ENCODE measurements around the gene MOXD1. TPM values are rescaled to one million over a fixed set of nuclear protein-coding genes. Genes with fewer than 3 reads are reported as not detected.

MOXD1 gene
- total and polyA plus RNA-seq, 2 of the 8 experiments (the other 6 are each of a cell fraction or from before 2014, with no cell fraction given) = 1.6 to 3.5 TPM

- H2BK12ac ChIP-seq (ENCODE audit: low read depth, low read length) = no peak overlapping the region
- no peak overlapping the region for H2BK20ac ChIP-seq (ENCODE audit: low read length)
- no peak overlapping the region for H3K23ac ChIP-seq (ENCODE audit: insufficient read length)
- no peaks in the 10 kb centered on the region for H3K23me2 ChIP-seq (ENCODE audit: low read depth, low read length)
- H2BK5ac ChIP-seq (ENCODE audit: low read depth, low read length) = no peak overlapping the region
- H2BK120ac ChIP-seq (replicated peaks; ENCODE audit: low read depth, low read length) = no peak overlapping the region
- no peaks in the 10 kb centered on the region for H3K36me3 ChIP-seq (ENCODE audit: control insufficient read depth in 2 of 4, insufficient read depth in 4 of 4, low read length in 3 of 4)
- H3K4me3 ChIP-seq (ENCODE audit: extremely low read depth in 1 of 4, insufficient read depth in 2 of 4, low read depth in 3 of 4, low read length in 4 of 4) = no peak overlapping the region
- 94% methylated on average over 5 of the region's 5 CpGs; no CpG with 5 or more reads in 1 of the 2 experiments for WGBS, 2 experiments (ENCODE audit: extremely low coverage in 1 of 2, insufficient coverage in 1 of 2, insufficient read length in 1 of 2, insufficient replicate concordance in 2 of 2, low coverage in 1 of 2, low lambda C conversion rate in 2 of 2, missing lambda C conversion rate in 1 of 2)
- H3K4me2 ChIP-seq (ENCODE audit: insufficient read depth in 1 of 2, low read depth in 2 of 2, low read length in 2 of 2) = no peak overlapping the region
- no peaks in the 10 kb centered on the region for H3K9me3 ChIP-seq (ENCODE audit: insufficient read depth in 2 of 2, low read depth in 1 of 2, low read length in 1 of 2)
- H2BK15ac ChIP-seq (ENCODE audit: low read length) = no peak overlapping the region
- no peaks in the 10 kb centered on the region for H4K20me1 ChIP-seq (replicated peaks in 1 of 2; ENCODE audit: control insufficient read depth in 1 of 2, insufficient read depth in 2 of 2, low read length in 2 of 2)
- H3K4me1 ChIP-seq (replicated peaks in 1 of 4; ENCODE audit: control insufficient read depth in 3 of 4, insufficient read depth in 4 of 4, low read length in 3 of 4) = peaks cover 0 to 4% (median 2%) of the 10 kb centered on the region in 4 experiments; a peak in 3 of 7 replicates
- H3K14ac ChIP-seq (ENCODE audit: insufficient read length) = no peak overlapping the region
- no peak overlapping the region for H2AFZ ChIP-seq (ENCODE audit: low read length)
- no peak overlapping the region for H3K18ac ChIP-seq (ENCODE audit: extremely low read depth, low read length)
- no peak overlapping the region for H4K8ac ChIP-seq (ENCODE audit: extremely low read depth, insufficient read depth, low read length)
- H3K4ac ChIP-seq (replicated peaks; ENCODE audit: insufficient read length, low read depth, low read length) = no peak overlapping the region
- no peak overlapping the region for H3K27ac ChIP-seq (ENCODE audit: low read depth, low read length)
- no peak overlapping the region for H2AK5ac ChIP-seq (ENCODE audit: low read depth, low read length)
- no peaks in the 10 kb centered on the region for H3K27me3 ChIP-seq (replicated peaks in 1 of 4; ENCODE audit: control insufficient read depth in 3 of 4, extremely low read depth in 1 of 4, insufficient read depth in 3 of 4, low read length in 3 of 4)
- DNase-seq (ENCODE audit: low read depth in 1 of 2, low spot score in 2 of 2) = no peak
- H3K56ac ChIP-seq (replicated peaks; ENCODE audit: insufficient read length, low read depth, low read length) = no peak overlapping the region
- POLR2A ChIA-PET (ENCODE audit: partially characterized antibody) = no interaction called here
- CTCF ChIA-PET (ENCODE audit: partially characterized antibody) = interaction anchor here (1.2 to 1.5 kb wide), 3 partner anchors 32 to 62 kb away, joined by 4 to 6 read pairs (median 6); no protein-coding TSS in a partner anchor
- no peaks in the 10 kb centered on the region for H3K79me2 ChIP-seq (ENCODE audit: control insufficient read depth in 1 of 2, insufficient read depth in 2 of 2, low read length in 2 of 2)
- H3K79me1 ChIP-seq (ENCODE audit: low read depth, low read length) = no peaks in the 10 kb centered on the region
- FAIRE-seq = no peak
- no peak overlapping the region for H3K9ac ChIP-seq (replicated peaks in 1 of 4; ENCODE audit: extremely low read depth in 1 of 4, low read depth in 3 of 4, low read length in 3 of 4)
- H4K91ac ChIP-seq (replicated peaks; ENCODE audit: insufficient read length, low read length) = no peak overlapping the region
- TF ChIP-seq MAFK (IDR thresholded peaks at IDR 0.05; ENCODE audit: low read depth, low read length) = no peak
- no peak for TF ChIP-seq RFX5 (IDR thresholded peaks at IDR 0.05; ENCODE audit: borderline replicate concordance, low read depth, low read length)
- TF ChIP-seq PHF8 (conservative IDR thresholded peaks at IDR 0.05; ENCODE audit: low read depth, low read length) = no peak
- TF ChIP-seq SUZ12 (IDR thresholded peaks at IDR 0.05; ENCODE audit: low read length) = no peak
- TF ChIP-seq POU5F1 (IDR thresholded peaks at IDR 0.05; ENCODE audit: low read depth, low read length) = no peak
- no peak for TF ChIP-seq RBBP5 (IDR thresholded peaks at IDR 0.05; ENCODE audit: borderline replicate concordance, low read depth, low read length)
- TF ChIP-seq JUN (IDR thresholded peaks at IDR 0.05; ENCODE audit: low read depth, low read length) = no peak
- no peak overlapping the region for H4K5ac ChIP-seq (ENCODE audit: insufficient read length, low read depth, low read length)
Observed at GRCh38 chr6:132330759-132331158, 70.5 kb downstream of the MOXD1 start.
